GM21786 (cell line): ENCODE data around the gene ZMYND10.

Experiments
- ATAC-seq: cut with Tn5 transposase; IDR thresholded peaks from one replicate; pipeline ENCODE4 v1.9.1; 2021; ENCODE audit not compliant: unreplicated experiment

The ZMYND10 gene

GRCh38 chr3:50371133-50371685 is 25.7 kb upstream of the ZMYND10 start:
- no peak for ATAC-seq

- no peak for ATAC-seq
These were observed 25.1 kb upstream of the ZMYND10 start for GRCh38 chr3:50370594-50370993.

DNA sequence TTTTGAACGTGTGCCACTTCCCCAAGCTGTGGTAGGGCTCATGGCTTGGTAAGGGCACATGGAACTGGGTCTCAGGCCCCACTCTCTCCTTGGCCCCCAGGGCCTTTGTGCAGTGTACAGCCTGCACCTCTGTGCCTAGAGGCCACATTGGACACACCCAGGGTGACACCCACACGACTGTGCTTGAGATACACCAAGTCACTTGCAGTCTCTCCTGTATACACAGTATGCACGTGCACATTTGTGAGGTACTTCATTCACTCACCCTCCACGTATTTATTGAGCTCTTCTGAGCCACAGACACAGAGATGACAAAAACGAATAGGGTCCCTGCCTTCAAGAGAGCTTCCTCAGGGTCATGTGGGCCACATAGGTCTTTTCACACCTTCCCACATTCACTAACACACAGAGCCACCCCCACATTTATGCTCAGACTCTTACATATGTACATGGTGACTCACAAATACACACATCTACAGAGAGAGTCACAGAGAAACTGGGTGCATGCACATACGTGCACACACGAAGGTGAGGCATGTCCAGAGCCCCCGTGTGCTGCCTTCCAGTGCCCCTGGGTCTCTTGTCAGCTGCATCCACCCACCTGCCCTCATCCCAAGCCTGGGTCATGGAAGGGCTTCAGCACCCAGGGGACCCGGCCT is 23.6 kb upstream of the ZMYND10 start:
- no peak for ATAC-seq

GRCh38 chr3:50365842-50366220 is 20.3 kb upstream of the ZMYND10 start:
- no peak for ATAC-seq

DNA sequence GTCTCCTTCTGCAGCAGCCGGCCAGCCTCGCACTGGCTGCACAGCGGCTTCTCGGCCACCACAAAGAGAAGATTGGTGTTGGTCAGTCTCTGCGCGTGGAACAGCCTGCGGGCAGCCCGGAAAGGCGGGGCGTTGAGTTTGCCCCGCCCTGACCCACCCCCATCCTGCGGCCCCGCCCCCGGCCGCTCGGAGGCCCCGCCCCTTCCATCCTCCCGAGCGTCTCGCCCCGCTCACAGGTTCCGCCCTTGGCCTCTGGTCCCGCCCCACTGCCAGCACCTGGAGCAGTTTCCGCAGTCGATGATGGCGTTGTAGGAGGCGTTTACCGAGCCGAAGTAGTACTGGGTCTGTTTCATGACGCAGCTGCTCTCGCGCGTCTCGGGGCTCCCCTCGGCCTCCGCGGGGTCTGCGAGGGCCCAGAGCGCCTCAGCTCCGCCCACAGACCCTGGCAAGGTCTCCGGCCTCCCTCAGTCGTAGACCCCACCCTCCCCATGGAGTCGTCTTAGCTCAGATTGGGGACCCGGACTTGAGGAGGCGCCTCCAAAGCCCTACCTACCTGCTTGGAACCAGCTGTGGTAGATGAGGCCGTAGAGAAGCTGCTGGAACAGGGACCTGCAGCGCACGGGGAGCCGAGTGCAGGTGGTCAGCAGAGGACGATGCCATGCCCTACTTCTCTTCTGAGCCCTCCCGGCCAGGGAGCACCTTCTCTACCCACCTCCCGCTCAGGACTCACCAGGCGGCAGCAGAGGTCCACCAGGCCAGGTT is 19.7 kb upstream of the ZMYND10 start:
- ATAC-seq, result peak; percentile 87

DNA sequence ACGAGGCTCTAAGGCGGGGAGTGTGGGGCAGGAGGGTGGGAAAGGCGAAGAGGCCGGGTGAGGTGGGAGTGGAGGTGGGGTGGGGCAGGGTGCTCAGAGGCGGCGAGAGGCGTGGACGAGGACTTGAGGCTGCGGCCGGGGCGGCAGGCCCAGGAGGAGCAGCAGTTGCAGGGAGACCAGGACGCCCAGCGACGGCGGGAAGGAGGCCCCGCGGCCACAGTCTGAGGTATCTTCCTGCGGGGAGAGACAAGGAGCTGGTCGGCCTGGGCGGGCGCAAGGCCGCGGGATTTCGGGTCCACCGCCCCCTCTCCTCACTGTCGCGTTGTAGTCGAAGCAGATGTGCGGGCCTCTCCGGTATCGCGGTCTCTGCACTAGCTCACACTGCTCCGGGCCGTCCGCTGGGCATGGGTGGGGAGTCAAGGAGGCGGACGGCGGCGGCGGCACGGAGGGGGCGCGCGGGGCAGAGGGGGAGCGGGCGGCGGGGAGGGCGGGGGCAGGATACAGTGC is 19.1 kb upstream of the ZMYND10 start:
- ATAC-seq, result no peak

DNA sequence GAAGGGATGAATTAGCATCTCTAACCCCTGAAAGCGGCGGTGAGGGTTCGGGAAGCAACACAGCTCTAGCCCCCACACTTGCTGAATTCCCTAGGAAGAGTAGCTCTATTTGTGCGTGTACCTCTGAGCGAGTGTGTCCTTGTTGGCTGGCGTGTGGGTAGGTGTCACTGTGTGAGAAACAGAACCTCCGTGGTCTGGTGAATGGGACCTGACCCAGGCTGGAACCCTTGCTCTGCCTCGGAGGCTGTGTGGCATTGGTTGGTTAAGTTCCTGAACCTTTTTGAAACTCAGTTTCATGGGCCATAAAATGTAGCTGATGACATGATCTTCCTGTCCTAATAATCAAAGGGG is 14.2 kb upstream of the ZMYND10 start:
- ATAC-seq, result no peak

GRCh38 chr3:50358911-50359759 is 13.6 kb upstream of the ZMYND10 start, which contains the start of gene TMEM115:
TSS of gene TMEM115 (minus strand) at chr3:50359521. CDS start at chr3:50359063, 458 bp downstream.
- peak; percentile 99 for ATAC-seq

DNA sequence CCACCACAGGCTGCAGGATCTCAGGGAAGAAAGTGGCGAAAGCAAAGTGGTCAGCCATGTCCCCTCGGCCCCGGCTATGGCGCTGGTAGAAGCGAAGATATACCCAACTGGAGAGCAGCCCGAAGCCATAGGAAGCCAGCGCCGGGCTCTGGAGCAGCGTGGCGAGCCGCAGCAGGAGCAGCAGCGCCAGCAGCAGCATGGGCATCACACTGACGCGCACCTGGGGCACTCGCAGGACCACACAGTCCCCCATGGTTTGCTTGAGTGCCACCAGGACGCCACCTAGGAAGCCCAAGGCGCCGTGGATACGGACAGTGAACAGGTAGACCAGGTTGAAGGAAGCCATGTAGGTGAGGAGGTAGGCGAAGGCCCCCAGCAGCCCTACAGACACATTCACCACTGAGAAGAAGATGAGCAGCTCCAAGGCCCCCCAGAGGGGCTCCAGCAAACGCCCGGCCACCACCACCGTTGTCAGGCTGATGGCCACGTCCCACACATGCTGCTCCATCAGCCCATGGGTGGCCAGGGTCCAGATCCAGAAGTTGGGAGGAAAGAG is 12.9 kb upstream of the ZMYND10 start:
- no peak for ATAC-seq

GRCh38 chr3:50357481-50357880 is 11.9 kb upstream of the ZMYND10 start:
- no peak for ATAC-seq

DNA sequence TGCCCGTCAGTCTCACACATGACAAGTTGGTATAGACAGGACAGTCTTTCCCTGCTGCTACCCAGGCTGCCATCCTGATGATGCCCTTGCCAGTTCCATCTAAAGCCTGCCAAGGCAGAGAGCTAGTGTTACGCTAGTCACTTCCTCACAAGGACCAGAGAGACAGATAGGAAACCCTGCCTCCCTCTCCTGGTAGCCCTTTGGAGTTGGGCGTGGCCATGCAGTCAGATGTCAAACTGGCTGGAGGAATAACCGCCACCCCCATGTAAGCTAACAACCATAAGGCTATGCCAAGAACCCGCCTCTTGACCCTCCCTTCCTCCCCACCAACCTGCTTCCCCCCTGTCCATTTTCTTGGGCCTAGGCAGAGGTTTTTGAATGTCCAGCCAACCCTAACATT is 11.0 kb upstream of the ZMYND10 start:
- no peak for ATAC-seq

DNA sequence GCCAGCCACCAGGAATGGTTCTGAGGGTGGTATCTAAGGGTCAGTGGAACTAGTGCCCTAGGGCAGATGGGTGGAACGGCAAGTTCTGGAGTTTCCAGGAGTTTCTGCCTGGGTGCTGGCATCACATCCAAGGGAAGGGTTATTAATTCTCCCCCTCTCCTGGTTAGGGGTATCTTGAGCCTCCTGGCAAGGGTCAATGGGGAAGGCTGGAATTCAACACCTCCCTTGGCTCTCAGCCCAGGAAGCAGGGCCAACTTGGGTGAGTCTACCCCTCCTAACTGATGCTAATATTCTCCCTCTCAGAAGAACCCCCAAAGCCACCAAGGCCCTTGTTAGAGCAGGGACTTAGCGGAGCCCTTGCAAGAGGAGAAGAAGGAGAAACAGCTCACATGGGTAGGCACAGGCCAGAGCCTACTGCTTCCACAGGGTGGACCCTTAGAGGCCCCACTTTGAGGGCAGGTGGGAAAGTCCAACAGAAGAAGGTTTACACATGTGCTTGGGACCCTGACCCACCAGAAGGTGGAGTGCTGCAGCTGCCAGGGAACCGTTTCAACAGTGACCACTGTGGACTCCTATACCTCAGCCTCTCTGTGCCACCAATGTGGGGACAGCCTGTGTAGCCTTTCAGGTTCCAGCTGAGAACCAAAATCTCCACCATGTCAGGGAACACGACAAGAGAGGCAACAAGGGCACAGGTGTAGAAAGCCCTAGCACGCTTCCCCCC is 10.5 kb upstream of the ZMYND10 start:
- no peak for ATAC-seq

DNA sequence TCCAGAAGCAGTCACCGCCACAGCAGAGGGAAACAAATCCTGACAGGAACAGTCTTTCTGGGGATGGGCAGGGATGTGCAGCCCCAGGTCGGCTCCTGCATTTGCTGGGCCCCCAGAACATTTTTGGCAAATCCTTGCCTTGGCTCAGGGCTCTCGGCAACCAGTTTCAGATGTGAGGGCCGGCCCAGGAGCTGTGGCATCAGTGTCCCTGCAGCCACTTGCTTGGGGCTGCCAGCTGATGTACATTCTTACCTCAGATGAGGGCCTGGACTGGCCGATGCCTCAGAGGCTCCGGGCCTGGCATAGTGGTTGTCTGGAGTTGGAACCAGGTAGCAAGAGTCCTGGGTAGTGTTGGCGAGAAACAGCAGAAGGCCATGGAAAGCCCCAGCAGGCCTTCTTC is 9.3 kb upstream of the ZMYND10 start:
- no peak for ATAC-seq

DNA sequence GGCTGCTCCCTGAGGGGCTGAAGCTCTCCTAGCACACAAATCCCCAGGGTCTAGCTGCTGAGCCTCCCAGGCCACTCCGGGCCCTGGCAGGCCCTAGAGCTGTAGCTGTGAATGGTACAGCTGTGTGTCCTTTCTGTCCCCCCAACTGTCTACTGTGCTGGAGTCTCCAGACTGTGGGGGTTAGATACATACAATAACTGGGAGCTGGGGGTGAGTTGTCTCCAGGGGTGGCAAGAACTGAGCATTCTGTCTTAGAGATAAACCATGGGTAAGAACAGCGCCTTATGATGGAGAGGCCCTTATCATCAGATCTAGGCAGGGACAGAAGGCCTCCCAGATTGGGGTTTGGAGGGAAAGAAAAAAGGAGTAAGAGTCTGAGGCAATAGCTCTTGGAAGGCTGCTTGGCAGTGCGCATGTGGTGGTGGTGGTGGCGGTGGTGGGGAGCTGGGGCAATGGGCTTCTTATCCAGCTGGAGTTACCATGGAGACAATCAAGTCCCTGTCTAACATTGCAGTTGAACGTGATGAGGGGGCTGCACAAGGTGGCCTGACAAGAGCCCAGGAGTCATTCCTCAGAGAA is 8.7 kb upstream of the ZMYND10 start:
- ATAC-seq, result no peak

DNA sequence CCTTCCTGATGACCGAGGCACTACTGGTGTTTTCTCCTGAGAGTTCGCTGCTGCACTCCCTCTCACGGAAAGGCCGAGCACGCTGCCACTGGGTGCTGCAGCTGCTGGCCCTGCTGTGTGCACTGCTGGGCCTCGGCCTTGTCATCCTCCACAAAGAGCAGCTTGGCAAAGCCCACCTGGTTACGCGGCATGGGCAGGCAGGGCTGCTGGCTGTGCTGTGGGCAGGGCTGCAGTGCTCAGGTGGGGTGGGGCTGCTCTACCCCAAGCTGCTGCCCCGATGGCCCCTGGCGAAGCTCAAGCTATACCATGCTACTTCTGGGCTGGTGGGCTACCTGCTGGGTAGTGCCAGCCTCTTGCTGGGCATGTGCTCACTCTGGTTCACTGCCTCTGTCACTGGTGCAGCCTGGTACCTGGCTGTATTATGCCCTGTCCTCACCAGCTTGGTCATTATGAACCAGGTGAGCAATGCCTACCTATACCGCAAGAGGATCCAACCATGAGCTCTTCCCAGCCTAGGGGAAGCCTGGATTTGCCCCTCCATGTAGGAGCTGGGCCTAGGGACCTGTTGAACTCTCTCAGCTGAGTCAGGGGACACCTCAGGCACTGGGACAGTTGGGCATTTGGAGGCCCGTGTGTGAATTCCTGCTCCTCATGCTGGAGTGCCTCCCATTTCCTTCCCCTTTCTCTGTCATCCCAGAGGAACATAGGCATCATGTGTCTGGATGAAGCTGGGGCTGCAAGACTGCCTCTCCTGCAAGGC is 7.9 kb upstream of the ZMYND10 start:
- no peak for ATAC-seq

DNA sequence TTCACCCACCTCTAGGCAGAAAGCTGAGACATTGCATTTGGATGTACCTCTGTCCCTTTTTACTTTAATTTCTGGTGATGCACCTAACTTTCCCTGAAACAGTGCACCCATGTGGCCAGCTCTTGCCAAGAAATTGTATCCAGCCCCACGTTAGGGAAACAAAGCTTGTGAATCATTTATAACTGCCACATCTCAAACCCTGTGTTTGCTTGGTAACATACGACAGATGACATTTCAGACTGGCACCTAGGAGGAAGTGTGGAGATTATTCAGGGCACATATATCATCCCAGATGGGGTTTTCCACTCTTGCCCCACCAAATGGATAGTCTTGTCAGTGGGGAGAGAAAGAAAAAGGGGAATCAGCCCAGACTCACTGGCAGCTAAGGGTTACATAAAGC is 7.2 kb upstream of the ZMYND10 start:
- ATAC-seq, result no peak

DNA sequence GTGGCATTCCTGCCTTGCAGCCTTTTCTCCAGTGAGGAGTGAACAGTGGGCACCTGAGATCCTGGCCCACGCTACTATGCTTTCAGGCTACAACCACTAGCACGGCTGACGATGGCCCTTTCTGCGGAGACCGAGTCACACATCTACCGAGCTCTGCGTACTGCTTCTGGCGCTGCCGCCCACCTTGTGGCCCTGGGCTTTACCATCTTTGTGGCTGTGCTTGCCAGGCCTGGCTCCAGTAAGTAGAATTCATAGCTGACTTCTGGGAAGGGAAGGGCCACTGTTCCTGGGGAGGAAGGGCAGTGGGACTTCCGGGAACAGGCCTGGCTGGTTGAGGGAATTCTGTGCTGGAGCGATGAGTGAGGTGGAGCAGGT is 5.8 kb upstream of the ZMYND10 start:
- ATAC-seq, result no peak

DNA sequence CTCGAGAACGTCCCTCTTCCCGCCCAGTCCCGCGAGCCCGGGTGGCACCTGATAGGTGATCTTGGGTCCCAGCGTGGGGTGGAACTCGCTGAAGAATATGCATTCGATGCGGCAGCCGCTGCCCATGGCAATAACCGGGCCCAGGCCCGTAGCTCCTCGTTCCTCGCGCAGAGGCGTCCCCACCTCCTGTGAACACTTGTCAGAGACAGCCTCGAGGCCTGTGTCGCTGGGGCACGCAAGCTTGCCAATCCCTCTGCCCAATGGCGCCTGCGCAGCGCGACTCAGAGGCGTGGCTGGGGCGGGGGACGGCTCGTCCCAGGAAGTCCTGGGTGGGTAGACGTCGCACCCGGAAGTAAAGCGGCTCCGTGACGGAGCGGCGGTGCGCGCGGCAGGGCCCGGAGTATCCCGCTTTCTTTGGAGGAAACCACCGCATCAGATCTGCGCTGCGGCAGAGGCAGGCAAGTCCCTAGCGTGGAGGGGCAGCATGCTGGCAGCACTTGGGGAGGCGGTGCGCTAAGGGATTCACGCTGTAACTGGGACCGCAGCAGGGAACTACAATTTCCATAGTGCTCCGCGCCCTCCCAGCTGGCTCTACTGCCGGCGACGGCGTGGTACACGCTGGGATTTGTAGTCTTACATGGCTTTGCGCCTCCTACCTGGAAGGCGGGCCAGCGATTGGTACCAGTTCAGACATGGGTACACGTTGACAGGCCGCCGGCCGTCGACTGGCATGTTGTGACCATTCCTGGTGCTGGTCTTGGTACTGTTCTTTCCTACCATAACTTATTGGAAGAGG is 5.2 kb upstream of the ZMYND10 start, which contains the start of the genes CYB561D2 and NPRL2:
CYB561D2 (plus strand) TSS at position 336 of the 796 bp plus-strand sequence. CDS start 572 bp downstream, outside the sequence.
NPRL2 (minus strand) TSS at position 249 of the 796 bp plus-strand sequence; CDS start at position 126, 123 bp downstream.
- peak; percentile 85 for ATAC-seq
